Renal cortical epithelial cell (primary cell): Measurements from ENCODE around the gene KRT81. TPM values are rescaled to one million over a fixed set of nuclear protein-coding genes. Genes with fewer than 3 reads are reported as not detected.

Source experiments
- DNase-seq: peaks from one replicate; pipeline ENCODE4 v3.0.0-alpha.2; 2011; ENCODE audit warnings: low read depth
- total RNA-seq: library from RNA; depleted of rRNA; stranded (reverse); fragments of >200 nt; gene quantifications from 2 replicates; pipeline ENCODE4 v1.2.3, GENCODE V29; 2014

The KRT81 gene
- total RNA-seq, 1 donor from 2014 or later = not detected

DNA sequence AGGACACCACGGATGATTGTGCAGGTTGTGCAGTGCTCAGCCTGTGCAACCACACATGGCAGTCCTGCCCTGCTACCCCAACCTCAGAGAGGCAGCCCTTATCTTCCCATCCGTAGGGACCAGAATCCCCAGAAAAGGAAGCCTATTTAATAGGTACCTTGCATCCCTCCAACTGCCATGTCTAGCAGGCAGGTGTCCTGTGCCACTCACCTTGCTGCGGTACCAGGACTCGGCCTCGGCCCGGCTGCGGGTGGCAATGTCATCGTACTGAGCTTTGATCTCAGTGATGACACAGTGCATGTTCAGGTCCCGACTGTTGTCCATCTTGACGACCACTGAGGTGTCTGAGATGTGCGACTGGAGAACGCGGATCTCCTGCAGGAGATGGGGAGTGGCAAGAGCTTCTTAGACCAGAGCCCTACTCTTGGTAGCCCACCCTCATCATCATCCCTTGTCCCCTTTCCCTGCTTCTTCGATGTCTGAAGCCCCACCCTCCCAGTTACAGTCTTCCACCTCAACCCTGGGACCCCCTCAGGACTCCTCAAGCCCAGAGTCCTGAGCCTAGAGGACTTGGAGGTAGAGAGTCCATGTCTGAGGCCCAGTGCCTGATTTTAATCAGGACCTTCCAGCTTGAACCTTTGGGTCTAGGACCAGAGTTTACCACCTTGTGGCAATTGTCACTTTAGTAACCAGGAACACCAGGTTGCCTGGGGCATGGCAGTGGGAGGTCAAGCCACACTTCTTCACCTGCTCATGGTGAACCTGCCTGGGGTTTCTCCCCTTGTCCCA, 37.7 kb downstream of the KRT81 start:
- DNase-seq = no peak

DNA sequence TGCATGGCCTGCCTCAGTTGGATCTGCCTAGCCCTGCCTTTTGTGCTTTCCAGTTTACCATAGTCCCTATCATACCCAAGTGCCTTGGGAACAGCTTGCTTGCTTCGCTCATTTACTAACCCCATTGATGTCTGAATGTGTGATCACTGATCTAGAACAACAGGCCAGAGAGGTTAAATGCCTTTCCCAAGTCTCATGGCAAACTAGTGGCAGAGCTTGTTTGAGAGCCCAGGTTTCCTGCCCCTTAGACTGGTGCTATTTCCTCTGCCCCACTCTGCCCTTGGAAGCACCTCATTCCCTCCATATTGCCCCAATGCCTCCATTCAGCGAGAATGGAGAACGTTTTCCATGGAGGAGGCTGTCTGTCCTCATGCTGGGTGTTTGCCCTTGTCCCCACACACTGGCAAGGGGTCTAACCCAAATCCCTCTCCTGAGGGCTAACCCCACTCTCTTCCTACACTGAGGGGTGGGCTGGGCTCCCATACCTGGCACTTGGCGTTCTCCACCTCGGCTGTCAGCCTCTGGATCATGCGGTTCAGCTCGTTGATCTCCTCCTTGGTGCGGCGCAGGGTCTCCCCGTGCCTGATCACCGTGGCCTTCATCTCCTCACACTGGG, 38.5 kb downstream of the KRT81 start:
- peak; percentile 96 for DNase-seq

DNA sequence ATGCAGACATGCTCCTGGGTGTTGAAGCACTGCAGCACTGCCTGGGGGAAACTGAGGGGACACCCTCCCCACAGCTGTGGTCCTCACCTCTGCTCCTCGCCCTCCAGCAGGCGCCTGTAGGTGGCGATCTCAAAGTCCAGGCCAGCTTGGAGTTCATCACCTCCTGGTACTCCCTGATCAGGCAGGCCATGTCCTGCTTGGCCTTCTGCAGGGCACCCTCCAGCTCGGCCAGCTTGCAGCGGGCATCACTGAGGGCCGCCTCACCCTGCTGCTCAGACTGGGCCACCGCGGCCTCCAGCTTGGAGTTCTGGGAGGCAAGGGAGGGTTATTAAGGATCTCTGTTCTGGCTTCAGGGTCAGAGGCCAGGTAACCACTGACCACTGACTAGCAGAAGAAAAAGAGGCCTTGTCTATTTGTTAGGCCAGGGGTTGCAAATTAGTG, 39.1 kb downstream of the KRT81 start:
- DNase-seq = peak; percentile 30

DNA sequence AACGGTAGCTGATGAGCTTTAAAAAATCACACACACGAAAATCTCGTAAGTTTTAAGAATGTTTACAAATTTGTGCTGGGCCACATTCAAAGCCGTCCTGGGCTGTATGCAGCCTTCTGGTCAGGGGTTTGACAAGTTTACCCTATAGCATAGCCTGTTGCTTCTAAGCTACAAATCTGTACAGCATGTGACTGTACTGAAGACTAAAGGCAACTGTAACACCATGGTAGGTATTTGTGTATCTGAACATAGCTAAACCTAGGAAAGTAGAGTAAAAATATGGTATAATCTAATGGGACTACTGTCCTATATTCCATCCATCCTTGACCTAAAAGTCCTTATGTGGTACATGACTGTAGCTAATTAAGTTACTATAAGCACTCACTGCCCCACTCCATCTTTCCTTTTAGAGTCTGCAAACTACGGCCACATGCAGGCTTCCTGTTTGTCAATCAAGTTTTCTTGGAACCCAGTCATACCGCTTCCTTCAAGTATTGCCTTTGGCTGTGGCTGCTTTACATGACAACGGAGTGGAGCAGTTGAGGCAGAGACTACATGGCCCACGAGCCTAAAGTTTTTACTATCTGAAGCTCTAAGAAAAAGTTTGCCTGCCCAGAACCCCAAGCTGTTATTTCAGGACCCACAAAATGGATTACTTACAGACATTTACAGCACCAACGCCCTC, 39.8 kb downstream of the KRT81 start:
- no peak for DNase-seq

DNA sequence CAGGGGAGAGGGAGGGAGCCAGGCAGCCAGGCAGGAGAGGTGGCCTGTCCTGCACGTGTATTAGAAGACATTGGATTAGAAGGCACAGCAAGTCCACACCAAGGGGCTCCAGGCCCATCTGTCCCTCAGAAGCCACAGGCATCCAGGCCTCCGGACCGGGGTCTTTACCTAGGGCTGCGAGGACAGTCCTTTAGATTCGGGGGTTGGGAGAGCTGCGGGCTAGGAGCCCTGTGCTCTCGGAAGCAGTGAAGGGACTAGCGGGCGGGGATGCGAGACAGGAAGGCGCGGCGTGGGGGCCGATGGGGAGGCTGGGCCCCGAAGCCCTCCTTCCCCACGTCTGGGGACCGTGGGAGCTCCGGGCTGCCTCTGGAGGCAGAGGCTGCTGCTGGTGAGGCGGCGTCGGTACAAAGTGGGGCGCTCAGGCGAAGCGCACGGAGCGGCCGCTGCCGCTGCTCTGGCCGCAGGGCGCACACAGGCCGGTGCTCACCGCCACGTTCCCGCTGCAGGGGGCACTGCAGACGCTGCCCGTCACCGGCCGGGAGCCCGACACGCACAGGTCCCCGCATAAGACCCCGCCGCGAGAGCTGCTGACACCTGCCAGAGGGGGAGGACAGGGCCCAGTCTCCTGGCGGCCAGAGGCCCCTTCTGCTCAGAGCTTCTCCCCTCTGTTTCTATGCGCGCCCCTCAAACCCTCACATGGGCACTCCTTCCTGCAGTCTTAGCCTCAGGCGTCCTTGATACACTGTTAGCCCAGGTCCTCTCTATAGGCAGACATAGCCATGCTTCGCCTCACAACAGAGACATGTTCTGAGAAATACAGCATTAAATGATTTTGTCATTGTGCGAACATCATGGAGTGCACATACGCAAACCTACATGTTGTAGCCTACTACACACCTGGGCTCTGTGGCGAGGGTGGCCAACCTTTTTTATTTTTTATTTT, 41.0 kb downstream of the KRT81 start:
- DNase-seq = no peak

DNA sequence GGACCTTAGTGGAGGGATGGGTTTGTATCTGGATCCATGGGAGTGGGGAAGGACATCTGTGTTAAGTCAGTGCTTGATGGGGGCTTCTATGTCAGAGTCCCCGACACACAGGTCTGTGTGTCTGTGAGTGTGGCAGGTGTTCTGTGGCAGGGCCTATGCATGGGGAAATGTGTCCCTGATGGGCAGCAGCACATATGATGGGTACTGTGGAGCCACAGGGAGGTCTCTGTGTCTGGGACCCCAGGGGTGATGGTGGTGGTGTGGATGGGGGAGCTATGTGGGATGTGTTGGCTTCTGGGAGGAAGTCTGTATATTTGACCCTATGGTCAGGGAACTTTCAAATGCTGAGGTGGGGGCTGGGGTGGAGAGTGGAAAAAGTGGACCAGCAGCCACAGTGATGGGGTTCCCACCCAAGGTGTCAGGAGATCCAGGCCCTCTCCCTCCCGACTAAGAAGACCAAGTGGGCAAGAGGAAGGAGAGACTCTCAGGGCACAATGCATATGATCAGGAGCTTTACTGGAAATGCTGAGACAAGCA, 41.8 kb downstream of the KRT81 start:
- DNase-seq = no peak

DNA sequence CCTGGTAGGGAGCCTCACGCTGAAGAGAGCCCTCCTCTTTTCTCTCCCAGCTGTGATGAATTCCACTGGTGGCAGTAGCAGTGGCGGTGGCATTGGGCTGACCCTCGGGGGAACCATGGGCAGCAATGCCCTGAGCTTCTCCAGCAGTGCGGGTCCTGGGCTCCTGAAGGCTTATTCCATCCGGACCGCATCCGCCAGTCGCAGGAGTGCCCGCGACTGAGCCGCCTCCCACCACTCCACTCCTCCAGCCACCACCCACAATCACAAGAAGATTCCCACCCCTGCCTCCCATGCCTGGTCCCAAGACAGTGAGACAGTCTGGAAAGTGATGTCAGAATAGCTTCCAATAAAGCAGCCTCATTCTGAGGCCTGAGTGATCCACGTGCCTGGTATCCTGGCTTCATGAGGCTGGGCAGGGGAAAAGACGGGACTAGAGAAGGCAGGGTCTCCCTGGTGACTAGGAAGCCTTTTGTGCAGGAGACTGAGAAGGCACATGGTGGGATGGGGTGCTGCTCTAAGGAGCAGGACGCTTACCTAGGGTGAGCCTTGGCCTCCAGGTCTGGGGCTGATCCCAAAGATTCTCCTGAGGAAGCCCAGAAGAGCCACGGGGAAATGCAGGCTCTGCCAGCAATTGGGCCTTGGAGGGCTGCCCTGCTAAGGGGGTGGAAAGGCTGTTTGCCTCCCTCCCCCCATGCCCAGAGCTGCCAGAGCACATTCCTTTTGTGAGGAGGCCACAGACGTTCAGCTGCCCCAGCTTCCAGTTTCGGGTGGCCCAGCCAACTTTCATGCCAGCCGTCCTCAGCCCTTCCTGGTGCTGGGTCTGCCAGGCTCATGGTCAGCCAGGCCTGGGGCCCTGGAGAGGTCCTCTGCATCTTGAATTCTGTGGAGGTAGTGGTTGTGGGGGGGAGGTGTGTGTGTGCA, 42.5 kb downstream of the KRT81 start:
- no peak for DNase-seq

DNA sequence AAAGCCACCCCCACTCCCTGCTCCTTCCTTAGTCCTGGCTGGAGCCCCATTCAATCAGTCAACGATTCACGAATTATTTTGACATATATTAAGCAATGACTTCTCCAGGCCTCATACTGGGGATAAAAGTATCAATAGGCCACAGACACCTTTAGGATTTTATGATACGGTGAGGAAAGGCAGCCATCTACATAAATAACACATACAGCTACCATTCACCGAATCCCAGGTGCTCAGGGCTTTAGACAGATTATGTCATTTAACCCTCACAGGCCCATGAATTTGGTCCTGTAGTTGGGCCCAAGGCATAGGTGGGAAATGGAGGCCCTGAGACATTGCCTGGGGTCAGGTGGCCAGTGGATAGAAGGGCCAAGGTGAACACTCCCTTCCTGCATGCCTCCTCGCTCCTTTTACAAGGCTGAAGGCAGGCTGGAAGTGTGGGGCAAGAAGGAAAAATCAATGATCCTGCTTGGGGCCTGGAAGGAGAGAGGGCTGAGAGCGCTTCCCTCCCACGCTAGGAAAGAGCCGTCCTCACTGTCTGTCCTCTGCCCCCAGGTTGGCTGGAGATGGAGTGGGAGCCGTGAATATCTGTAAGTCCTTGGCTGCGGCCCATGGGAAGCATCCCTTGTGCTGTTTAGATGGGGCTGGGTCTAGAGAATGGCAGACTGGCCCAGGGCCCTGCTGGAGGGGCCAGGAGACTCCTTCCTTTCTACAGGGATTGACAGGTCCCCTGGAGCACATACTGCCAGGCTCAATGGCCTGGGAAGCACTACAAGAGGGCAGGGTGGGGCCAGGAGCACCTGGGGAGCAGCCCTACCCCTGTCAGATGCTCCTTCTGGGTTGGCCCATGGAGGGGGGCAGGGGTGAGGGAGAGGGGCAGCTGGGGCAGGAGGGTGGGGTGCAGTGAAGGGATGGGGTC, 43.5 kb downstream of the KRT81 start:
- DNase-seq = no peak

DNA sequence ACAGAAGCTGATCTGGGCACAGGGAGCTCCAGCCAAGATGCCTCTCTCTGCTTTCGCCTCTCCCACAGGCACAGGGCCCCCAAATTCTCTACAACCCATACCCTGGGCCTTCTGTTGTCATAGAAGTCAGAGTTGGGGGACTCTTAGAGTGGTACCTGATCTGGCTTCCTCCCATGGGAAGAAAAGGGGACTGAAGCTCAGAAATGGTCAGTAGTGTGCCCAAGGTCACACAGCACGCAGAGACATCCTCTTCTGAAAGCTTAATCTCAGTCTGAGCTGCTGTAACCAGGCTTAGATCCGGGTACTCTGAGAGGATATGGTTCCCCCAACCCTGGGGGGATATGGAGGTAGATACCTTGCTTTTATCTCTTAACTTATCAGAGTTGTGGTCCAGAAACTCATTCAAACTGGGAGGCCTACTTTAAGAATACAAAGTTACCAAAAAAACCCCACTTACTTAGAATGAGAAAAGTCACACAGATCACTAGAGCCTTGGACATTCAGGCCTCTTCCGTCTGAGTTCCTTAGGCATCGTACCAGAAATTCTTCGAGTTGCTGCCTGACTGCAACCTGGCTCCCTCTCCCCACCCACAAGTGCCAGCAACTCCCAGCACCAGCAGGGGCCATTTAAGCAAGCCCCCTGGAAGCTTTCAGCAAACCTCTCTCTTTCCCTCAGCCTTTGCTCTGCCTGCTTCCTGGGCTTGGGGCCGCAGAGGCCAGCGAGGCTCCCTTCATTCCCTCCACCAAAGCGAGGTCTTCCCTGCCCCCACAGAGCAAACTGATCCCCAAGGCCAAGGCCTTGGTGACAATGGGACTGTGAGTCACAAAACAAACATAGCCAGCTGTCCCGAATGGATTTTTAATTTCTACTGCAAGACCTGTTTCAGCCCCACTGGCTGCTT, 44.4 kb downstream of the KRT81 start:
- peak; percentile 70 for DNase-seq

DNA sequence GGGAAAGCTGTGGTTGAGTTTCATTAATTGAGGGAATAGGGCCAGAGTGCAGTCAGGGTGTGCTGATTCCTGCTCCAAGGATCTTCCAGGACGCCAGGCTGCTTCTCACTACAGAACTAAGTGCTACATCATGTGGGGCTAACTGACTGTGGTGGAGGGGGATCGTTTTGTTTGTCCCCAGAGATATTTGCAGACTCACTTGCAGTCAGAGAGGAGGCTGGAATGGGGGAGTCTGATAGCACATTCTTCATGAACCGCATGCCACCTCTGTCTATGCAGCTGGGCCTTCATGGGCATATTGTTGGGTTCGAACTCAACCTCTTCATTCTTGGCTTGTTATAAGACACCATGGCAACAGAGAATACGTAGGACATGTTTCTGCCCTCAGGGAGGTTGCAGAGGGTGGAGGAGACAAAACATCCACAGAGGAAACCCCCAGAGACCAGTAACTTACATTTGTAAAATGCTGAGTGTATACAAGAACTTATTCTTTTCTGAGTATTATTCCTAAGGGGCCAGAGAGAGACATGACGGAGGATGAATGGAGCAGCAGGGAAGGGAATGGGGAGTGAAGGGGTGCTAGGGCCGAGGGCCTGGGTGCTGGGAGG, 45.3 kb downstream of the KRT81 start:
- no peak for DNase-seq

DNA sequence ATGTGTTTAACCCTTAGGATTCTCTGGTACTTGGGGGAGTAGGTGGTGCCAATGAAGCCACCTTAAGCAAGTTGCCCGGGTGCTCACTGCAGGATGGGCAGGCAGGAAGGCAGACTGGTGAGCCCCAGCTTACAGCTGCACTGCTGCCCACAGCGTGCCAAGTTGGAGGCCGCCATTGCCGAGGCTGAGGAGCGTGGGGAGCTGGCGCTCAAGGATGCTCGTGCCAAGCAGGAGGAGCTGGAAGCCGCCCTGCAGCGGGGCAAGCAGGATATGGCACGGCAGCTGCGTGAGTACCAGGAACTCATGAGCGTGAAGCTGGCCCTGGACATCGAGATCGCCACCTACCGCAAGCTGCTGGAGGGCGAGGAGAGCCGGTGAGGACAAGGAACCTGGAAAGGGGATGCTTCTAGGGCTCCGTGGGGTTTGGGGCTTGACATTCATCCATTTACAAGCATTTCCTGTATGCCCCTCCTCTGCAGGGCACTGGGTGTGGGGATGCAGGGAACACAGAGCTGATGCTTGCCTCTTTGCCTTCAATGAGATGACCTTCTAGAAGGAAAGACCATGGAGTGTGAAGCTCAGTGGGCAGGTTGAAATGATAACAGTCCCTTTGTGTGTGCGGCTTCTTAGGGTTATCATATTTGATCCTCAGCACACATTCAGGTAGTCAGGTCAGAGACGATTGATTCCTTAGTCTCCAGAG, 45.9 kb downstream of the KRT81 start:
- DNase-seq = no peak

DNA sequence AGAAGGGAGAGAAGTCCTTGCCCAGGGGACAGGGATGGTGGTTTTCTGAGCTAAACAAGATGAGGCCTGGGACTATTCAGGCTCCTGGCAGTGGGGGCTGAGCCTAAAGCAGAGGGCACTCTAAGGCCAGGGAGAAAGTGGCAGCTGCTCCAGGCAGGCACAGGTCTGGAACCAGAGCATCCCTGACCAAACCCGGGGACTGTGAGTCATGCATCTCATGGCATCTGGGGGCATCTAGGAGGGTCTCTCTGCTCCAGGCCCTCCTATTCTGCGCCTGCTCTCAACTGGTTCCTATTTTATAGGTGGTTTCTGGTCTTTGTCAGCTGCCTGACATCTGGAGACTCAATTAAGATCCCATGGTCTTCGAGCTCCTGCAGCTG, 46.7 kb downstream of the KRT81 start:
- DNase-seq = no peak

DNA sequence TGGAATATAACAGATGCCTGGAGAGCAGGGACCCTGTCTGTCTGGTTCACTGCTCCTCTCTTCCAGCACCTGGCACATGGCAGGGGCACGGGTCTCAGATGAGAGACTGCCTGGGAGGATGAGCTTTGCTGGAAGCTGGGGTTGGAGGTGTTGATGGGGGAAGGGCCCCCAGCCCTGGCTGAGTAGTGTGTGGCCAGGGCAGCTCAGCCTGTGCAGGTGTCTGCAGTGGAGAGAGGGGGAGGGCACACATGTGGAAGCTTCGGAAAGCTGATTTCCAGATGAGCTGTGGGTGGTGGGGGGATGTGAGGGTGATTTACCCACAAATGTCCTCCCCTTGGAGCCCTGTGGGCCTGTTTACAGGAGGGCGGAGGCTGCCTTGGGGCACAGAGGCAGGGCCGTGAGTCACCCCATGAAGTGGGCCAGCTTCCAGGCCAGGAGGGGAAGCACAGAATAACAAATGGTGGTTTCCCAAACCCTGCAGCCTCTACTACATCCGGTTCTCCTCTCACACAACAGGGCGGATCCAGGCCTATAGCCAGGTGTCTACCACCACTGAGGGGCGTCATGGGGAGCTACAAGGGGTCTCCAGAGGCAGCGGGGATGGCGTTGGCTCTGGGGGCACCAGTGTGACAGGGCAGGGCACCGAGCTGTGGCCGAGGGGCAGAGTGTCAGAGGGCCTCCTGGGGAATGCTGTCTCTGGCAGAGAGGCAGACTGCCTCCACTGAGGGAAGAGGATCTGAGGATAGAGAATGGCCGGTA, 47.3 kb downstream of the KRT81 start:
- peak; percentile 95 for DNase-seq

DNA sequence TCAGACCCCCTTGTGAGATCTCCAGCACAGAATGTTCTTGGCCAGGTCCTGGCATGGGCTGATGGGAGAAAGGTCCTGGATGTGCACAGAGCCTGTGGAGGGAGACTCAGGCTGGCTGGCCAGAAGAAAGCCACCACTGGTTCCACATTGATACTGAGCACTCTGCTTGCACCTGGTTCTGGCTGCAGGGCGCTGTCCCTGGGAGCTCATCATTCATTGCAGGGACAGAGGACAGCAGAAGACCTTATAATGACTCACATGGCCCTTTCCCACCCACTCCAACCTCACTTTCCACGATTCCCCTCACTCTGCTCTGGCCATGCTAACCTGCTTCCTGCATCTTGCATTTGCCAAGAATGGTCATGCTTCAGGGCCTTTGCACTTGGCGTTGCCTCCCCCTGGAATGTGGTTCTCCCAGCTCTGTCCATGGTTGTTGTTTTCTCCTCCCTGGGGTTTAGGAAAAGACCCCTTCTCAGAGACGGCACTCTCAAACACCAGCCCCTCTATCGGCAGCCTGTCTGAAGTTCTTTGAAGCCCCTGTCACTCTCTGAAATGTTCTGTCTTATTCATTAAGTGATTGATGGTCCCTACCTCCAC, 48.0 kb downstream of the KRT81 start:
- DNase-seq = peak; percentile 89

DNA sequence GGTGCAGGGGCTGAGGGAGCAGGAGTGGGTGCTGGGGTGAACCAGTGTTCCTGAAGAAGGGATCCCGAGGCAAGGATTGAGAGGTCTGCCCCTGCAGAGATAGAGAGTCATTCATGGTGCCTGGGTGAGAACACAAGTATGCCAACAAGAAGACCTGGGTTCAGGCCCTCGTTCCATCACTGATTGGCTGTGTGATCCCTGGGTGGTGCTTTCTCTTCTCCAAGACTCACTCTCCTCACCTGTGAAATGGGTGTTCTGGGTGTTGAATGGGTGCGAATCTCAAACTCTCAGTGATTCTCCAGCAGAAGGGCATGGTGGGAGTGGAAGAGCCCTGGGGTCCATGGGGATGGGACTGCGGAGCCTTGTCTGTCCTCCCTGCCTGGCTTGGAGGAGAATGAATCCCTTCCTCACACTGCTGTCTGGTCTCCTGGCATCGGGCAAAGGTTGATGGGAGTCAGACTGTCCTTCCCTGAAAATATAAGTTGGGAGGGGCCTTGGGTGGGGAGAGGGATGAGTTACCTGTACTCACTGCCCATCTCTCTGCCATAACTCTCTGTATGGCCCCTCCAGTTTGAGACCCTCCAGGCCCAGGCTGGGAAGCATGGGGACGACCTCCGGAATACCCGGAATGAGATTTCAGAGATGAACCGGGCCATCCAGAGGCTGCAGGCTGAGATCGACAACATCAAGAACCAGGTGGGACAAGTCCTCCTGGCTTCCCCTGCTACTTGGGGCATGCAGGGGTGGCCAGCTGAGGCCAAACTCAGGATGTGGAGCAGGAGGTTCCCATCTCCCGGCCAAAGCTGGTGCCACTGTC, 48.7 kb downstream of the KRT81 start:
- no peak for DNase-seq
